Body of pancreas (tissue), 4 donors: ENCODE data around the gene FBXL20.

Experiments used
- POLR2A ChIP-seq, 3 donors: fragments of 450-650 bp; IDR thresholded peaks; one replicate each; pipeline ENCODE4 v1.6.1; 2016; ENCODE audit warnings: antibody characterized with exemption in 3 of 3, mild to moderate bottlenecking in 2 of 3
- TF ChIP-seq, protein P1 (sequence below), 7 experiments: fragments of 450-650 bp in 4 of 7; fragments of 200-600 bp in 3 of 7; sonication (generic) in 3 of 7; IDR thresholded peaks; one replicate each; pipeline ENCODE4 v1.5.1; 2016 to 2019; ENCODE audit warnings: antibody characterized with exemption in 7 of 7

DNA sequence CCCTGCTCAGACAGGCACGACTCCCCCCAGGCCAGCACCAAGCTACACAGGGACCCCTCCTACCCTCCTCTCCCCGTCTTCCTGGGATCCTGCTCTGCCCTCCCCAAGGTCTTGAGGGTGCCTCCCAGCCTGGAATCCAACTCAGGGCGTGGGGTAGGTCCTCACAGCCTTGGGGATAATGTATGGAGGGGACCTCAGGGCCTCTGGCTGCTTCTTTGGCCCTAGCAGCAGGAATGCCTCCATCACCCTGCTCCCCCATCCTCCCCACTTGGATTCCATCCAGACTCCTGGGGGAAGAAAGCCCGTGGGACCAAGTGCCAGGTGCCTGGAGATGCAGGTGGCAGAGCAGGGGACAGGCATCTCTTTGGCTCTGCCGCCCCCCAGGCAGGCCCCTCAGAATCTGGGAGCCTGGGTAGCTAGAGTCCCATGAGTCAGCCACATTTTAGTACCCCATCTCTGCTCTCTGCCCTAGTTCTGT lies 164.9 kb downstream of the FBXL20 start:
- TF ChIP-seq POLR2A (IDR thresholded peaks at IDR 0.05): no peak
- TF ChIP-seq, protein P1, sequence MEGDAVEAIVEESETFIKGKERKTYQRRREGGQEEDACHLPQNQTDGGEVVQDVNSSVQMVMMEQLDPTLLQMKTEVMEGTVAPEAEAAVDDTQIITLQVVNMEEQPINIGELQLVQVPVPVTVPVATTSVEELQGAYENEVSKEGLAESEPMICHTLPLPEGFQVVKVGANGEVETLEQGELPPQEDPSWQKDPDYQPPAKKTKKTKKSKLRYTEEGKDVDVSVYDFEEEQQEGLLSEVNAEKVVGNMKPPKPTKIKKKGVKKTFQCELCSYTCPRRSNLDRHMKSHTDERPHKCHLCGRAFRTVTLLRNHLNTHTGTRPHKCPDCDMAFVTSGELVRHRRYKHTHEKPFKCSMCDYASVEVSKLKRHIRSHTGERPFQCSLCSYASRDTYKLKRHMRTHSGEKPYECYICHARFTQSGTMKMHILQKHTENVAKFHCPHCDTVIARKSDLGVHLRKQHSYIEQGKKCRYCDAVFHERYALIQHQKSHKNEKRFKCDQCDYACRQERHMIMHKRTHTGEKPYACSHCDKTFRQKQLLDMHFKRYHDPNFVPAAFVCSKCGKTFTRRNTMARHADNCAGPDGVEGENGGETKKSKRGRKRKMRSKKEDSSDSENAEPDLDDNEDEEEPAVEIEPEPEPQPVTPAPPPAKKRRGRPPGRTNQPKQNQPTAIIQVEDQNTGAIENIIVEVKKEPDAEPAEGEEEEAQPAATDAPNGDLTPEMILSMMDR (IDR thresholded peaks at IDR 0.05): no peak
